GM12875 (cell line): ENCODE measurements around the gene ADSS2.
"Not testable (repeated sequence)": the region's sequence is repeated elsewhere in the genome, so short reads cannot be mapped to it uniquely, and the experiment has no call there.

Experiments used
- H3K4me3 ChIP-seq: one replicate; pipeline ENCODE4 v1.5.1; 2011; ENCODE audit warnings: low read depth, low read length, control low read depth
- TF ChIP-seq, protein P1 (sequence below): IDR thresholded peaks from 2 replicates; pipeline ENCODE4 v1.5.1; 2011; ENCODE audit warnings: low read depth, mild to moderate bottlenecking, control low read depth, inconsistent platforms, low read length, moderate library complexity, borderline replicate concordance; ENCODE audit not compliant: insufficient read depth

ADSS2 gene

DNA sequence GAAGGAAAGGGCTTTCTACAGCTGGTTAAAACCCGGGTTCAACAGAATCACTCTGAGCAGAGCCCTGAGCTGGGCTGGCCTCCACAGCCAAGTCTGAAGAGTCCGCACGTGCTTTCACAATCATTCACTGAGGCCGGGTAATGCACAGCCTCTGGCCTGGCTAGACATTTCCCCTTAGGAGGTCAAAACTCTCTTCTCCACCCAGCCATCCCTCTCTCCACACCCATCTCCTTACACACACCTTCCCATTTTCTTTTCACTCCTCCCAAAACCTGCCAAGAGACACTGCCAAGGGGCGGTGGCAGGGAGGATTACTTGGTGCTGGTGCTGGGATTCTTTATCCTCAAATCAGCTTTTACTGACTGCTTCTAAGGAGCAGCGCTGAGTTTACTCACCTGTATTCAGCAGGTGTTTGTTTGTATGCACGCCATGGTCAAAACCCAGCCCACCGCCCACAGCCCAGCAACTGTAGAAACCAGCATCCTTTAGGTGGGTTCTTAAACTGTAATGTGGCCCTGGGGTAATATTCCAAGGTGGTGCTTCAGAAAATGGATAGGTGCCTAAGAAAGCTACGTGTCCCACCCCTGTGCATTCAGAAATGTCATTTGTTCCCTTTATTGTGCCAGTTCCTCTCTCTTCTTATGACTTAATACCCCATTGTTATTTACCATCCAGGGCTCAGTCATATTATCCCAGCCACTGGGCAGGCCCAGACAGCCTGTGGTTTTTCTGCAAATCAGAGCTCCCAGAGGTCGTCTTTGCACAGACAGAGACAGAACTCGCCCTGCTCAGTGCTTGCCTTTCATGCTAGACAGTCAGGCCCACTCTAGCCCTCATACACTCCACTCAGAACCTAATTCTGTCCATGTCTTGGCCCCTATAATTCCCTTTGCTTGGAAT is 80.2 kb downstream of the ADSS2 start:
- no peak overlapping the region for H3K4me3 ChIP-seq
- TF ChIP-seq, protein P1, sequence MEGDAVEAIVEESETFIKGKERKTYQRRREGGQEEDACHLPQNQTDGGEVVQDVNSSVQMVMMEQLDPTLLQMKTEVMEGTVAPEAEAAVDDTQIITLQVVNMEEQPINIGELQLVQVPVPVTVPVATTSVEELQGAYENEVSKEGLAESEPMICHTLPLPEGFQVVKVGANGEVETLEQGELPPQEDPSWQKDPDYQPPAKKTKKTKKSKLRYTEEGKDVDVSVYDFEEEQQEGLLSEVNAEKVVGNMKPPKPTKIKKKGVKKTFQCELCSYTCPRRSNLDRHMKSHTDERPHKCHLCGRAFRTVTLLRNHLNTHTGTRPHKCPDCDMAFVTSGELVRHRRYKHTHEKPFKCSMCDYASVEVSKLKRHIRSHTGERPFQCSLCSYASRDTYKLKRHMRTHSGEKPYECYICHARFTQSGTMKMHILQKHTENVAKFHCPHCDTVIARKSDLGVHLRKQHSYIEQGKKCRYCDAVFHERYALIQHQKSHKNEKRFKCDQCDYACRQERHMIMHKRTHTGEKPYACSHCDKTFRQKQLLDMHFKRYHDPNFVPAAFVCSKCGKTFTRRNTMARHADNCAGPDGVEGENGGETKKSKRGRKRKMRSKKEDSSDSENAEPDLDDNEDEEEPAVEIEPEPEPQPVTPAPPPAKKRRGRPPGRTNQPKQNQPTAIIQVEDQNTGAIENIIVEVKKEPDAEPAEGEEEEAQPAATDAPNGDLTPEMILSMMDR, result no peak

DNA sequence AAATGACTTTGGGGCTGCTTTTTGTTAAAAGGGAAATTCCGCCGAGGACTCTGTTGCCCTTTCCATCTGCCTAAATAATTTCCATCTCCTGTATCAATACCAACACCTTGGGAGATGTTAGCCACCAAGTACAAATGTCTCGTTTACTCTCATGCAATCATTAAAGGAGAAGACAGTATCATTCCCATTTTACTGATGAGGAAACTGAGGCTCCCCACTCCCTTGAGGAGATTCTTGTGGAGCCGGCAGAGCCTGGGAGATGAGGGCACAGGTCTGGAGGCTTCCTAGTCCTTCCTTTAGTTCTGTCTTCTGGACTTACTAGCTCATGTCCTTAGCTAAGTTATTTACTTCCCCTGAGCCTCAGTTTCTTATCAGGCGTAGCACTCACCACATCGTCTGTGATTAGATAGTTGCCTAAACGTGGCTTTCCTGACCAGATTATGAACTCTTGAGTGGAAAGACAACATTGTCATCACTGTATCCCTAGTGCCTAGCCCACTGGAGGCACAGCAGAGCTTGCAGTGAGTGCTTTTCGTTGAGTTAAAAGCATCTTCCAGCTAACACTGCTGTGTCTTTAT is 81.6 kb downstream of the ADSS2 start:
- H3K4me3 ChIP-seq, result no peak overlapping the region
- TF ChIP-seq, protein P1, result no peak

DNA sequence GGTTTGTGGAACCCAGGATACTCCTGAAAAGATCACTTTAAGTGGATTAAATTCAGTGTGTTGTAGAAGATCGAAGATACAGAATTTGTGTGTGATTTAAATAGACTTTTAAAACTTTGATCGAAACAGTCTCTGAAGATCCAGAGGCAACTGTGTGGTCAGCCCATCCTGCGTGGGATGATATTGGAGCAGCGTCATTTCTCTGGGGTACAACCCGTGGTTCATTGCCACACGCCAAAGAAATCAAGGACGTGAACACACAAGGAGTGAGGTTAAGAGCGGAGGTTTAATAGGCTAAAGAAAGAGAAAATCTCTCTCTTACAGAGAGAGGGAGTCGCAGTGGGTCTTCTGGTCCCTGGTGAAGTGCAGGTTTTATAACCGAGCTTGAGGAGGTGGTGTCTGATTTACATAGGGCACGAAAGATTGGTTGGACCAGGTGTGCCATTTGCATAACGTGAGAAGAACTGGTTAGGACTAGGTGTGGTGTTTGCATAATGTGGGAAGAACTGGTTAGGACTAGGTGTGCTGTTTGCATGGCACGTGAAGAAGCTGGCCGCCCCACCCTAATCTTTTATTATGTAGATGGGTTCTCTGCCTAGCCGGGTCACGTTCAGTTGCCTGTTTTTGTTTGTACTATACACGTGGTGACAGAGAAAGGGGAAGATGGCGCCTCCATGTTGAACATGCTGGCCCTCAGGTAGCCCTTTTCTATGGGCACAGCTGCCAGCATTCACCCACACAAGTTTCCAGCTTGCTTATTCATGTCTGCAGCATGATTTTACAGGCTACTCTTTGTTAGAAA is 82.3 kb downstream of the ADSS2 start:
- TF ChIP-seq, protein P1, result no peak
- no peak overlapping the region for H3K4me3 ChIP-seq

DNA sequence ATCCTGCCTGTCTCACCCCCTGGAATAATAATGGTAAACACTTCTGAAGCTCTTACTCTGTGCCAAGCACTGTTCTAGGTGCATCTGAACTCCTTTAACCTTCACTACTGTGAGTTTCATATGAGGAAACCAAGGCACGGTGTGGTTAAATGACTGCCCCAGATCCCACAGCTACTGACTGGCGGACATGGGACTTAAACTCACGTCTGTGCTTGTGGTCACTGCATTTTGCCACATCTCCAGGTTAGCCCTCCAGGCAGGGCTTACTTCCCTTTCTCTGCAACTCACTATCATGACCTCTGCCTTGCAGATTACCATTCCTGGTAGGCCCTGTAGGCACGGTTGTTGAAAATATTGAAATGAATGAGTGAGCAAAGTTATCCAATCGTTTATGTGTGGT is 83.4 kb downstream of the ADSS2 start:
- TF ChIP-seq, protein P1, result no peak

DNA sequence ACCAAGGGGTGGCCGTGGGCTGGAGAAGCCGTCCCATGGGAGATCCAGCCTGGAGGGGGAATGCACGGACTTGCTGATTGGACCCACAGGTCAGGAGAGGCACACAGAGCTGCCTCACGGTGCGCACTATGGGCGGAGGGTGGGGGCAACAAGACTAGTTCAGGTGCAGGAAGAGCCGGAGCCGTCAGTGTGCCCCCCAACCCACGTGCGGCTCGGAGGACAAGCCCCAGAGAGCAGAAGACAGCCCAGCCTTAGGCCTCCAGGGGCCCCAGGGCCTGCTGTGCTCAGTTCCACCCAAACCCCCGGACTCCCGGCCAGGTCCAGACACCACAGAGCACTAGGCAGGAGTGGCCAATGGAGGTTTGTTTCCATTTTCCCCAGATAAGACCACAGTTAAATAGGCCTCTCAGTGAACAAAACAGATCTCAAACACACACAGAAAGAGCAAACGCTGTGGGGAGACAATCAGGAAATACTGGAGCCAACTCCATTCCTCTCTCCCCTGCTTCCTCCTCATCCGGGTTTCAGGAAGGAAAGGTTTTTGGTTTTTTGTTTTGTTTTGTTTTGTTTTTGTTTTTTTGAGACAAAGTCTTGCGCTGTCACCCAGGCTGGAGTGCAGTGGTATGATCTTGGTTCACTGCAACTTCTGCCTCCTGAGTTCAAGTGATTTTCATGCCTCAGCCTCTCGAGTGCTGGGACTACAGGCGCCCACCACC is 84.2 kb downstream of the ADSS2 start:
- H3K4me3 ChIP-seq, result no peak overlapping the region
- TF ChIP-seq, protein P1, result no peak

More for the DNA sequence above, 83.4 kb downstream of the ADSS2 start:
- H3K4me3 ChIP-seq, result no peak overlapping the region

DNA sequence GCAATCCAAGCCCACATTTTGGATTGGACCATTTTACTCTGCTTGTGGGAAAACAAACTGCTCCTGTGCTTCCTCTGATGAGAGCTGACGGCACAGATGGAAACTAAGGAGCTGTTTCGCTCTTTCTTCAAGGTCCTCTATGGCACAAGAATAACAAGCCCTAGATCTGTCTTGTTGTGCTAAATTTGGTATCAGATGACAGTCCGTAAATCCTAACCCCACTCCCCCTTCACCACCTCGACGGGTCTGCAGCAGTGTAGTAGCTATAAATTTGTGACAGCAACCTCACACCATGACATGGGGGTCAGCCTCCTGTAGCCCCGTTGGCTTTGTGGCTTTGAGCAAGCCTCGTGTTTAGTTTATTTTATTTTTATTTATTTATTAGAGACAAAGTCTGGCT is 85.9 kb downstream of the ADSS2 start:
- no peak overlapping the region for H3K4me3 ChIP-seq

DNA sequence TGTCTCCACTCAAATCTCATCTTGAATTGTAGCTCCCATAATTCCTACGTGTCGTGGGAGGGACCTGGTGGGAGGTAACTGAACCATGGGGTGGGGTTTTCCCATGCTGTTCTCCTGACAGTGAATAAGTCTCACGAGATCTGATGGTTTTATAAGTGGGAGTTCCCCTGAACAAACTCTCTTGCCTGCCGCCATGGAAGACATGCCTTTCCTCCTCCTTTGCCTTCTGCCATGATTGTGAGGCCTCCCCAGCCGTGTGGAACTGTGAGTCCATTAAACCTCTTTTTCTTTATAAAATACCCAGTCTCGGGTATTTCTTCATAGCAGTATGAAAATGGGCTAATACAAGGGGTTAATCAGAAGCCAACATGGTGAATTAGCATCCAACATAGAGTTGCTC is 86.4 kb downstream of the ADSS2 start:
- H3K4me3 ChIP-seq, result not testable (repeated sequence)

More for the DNA sequence above, 85.9 kb downstream of the ADSS2 start:
- TF ChIP-seq, protein P1, result no peak
